HG03558 (cell line): ENCODE measurements around the gene BTBD18.
A peak's percentile ranks its signal among the peaks of the same experiment; 100 is the strongest.

Experiments
- ATAC-seq: cut with Tn5 transposase; IDR thresholded peaks from one replicate; pipeline ENCODE4 v1.9.1; 2021; ENCODE audit warnings: moderate number of reproducible peaks; ENCODE audit not compliant: unreplicated experiment; ENCODE audit errors: extremely low read depth

The BTBD18 gene, protein sequence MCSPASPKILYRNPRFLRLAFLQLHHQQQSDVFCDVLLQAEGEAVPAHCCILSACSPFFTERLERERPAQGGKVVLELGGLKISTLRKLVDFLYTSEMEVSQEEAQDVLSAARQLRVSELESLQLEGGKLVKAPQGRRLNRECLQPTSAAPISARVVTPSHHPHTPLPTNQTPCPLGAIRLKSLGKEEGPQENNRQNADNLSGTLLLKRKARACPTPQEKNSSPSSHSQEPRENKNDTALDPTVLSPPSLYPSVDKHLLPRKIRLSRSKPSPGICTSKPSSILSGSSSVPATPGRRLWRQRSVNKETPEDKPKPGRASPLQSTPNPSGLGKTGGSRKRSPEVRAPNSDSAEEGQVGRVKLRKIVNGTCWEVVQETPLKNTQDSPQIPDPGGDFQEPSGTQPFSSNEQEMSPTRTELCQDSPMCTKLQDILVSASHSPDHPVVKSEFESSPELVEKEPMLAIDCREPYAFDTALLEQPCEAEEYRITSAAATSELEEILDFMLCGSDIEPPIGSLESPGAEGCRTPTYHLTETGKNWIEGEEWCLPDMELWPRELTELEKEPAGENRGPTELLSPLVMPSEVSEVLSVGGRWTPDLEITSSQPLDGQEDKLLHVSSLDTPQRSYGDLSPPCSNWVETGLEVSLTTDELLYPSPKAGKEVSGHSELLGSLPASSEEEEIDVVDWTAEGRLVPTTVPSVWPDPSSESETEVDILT

DNA sequence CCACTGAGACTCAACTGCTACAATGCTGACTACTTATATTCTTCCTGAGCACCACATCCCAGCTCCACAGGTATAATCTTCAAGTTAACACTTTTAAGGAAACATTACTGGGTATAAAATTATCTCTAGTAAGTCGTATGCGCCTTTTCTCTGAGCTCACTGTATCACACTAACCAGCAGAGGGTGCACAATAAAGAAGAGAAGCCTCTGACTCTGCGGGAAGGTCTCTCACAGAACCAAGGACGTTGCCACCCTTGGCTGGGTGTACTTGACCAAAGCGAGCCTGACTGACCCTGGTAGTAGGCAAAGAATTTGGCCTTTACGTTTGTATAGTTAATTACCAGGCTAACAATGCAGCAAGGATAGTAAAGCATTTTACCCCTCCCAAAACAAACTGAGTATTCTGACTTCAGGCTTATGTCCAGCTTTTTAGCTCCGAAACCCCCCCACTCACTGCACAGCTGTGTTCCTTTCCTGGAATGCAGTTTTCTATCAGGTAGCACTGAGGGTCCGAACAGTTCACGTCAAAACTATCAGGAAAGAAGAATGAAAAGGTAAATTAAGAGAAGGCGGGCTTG lies at the start of gene BTBD18:
Gene BTBD18, minus strand, starts transcription at position 144 of the 578 bp plus-strand sequence. CDS start 631 bp downstream, outside the sequence.
- ATAC-seq = no peak

DNA sequence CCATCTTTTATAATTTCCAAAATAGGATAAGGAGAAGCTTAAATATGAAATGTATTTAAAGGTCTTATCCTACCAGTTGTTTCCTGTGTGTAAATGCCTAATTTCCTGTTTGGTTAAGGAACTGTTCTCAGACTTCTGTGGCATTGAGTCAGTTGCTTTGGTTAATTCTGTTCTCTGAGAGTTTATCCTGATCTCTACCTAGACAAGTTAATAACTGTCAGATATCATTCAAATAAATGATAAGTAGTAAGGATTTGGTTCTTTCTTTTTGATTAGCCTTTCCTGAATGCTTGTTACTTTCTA lies 49.5 kb upstream of the BTBD18 start:
- ATAC-seq = no peak

DNA sequence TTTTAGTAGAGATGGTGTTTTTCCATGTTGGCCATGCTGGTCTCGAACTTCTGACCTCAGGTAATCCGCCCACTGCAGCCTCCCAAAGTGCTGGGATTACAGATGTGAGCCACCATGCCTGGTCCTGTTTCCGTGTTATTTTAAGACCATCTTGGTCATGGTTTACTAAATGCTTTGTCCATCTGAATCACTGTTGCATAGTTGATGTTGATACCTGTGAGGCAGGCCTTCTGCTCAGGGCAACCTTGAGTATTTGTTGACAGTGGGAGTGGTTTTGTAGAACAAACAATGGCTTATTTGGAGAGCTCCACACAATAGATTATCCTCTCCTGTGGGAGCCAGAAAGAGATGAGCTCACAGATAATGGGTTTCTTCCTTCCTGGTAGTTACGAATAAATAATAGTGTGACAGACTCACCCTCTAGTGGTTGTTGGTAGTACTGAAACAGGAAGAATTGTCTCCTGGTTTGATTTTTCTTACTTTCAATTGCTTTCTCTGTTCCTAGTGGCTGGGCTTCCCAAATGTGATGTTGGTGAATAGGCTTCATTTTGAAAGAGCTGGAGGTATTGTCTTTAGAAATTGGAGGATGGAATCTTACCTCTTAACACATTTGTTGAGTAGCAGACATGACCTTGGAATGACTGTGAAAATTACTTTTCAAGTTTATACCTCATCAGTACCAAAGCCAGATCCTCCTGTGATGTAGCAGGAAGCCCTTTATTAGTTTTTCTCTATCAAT lies 49.0 kb upstream of the BTBD18 start:
- no peak for ATAC-seq

DNA sequence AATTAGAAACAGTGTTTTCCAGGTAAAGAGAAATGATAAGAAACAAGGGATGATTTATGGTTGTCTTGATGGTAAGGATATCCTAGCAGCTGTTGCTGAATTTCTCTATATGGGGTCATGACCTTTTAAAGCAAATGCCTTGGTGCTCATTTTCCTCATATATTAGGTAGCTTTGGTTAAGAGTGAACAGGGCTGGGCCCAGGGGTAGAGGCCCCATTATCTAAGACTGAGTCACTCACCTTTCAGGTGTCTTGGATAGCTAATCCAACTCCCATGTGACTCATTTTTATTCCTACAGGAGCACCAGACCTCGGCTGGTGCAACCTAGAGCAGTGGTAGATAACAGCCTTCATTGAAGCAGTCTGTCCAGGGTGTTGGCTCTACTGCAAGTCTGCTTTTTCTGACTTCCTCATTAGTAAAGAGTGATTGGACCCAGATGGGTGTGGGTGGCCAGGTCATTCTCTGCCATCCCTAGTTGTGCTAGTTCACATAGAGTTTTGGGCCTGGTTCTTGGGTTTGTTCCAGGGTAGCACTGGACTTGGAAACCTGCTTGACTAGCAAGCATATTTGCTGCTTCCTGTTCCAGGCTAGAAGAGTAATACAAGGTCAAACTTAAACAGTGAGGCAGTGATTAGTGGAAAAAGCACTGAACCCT lies 47.4 kb upstream of the BTBD18 start:
- ATAC-seq = no peak

DNA sequence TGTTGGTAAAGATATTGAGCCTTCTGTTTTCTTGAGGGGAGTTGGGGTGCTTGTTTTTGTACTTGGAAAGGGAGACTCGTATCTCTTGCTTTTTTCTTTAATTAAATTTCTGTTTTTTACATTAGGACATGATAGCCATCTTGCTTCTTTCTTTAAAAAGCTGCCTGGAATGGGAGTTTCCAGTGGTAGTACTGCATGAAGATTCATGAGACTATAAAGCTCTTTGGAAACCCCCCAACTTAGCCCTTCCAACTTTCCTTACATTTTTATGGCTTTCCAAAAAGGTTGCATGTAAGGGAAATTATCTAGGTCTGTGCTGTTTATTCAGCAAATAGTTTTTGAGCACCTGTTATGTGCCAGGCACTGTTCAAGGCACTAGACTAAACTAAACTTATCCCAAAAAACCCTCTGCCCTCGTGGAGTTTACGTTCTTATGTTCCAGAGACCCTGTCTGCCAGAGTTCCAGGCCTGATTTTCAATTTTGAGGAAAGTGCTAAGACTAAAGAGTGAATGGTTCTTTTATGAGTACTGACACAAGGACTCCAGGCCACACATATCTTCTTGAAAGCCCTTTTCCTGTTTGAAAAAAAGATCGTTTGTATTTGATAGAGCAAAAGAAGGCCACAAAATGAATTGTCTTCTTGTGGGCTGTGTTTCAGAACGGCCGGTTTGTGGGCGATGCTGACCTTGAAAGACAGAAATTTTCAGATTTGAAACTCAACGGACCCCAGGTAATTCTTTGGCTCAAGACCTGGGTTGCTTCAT lies 41.9 kb upstream of the BTBD18 start:
- ATAC-seq = no peak

DNA sequence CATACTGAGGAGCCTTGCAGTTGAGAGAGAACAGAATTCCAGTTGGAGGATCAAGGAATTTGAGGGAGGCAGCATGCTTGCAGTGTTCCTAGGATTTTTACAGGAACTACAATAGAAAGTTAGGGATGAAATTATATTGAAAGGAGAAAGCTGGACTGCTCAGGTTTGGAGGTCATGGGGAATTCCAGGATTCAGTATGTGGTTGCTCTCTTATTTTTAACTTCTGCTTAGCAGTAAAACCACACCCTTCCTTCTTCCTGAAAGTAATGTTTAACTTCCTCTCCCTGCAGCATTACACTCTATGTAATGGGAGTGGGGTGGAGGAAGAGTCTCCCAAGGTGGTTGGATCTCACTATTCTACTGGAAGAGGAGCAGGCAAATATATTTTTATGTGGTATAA lies 41.3 kb upstream of the BTBD18 start:
- ATAC-seq = no peak

DNA sequence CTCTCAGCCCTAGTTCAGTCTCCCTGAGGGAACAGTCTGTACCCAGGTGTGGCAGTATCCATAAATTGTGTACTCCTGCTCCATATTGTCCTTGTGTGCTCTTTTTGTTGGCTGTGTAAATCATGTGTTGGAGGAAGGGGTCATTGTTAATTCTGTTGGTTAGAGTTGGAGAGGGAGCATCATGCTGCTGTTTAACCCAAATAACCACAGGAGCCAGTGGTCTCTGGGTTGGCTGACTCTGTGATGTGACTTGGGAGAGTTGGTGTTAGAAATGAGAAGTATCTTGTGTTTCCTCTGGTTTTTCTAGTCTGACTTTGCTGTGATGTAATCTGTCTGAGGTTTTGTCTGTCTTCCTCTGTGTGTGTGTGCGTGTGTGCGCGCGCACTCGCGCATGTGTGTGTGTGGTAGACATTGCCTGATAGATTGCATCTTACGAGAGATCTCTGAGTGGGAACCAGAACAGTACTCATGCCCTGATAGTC lies 40.5 kb upstream of the BTBD18 start:
- ATAC-seq = peak; percentile 55

DNA sequence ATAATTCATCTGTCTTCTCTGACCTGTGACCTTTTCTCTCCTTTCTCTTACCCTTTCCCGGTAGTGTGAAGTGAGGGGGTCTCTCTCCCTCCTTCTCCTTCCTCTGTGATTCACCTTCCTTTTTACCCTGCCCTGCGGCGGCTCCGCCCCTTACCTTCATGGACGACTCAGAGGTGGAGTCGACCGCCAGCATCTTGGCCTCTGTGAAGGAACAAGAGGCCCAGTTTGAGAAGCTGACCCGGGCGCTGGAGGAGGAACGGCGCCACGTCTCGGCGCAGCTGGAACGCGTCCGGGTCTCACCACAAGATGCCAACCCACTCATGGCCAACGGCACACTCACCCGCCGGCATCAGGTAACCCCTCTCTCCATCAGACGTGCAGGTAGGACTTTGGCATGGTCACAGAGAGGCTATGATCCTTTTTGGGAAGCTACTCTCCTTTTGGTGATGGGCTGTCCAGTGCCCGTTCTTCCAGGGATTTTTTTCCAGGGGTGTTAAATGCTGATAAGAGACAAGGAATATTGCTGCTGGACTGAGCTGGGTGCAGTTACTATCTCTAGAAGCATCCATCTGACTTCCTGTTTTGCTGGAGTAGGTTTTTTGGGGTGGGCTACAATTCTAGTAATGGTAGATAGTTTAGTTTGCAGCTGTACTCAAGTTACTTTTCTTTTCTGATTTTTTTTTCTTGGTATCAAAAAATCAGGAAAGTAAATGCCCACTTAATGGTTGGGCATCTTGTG lies 39.9 kb upstream of the BTBD18 start:
- ATAC-seq = no peak

DNA sequence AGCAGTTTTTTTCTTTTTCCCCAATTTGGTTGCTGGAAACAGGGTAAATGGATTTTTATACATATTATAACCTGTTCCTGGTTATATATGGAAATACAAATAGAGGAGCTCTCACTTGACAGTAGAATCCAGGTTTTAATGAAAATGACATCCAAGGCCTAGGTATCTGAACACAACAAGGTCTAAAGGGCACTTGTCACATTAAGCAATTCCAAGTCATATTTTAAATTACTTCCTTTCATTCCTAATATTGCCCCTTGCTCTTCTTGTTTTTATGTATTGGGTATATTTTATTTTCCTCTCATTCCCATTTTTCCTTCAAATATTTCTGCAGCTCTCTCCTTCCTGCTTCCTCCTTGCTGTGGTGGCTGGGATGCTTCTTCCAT lies 37.1 kb upstream of the BTBD18 start:
- ATAC-seq = no peak

DNA sequence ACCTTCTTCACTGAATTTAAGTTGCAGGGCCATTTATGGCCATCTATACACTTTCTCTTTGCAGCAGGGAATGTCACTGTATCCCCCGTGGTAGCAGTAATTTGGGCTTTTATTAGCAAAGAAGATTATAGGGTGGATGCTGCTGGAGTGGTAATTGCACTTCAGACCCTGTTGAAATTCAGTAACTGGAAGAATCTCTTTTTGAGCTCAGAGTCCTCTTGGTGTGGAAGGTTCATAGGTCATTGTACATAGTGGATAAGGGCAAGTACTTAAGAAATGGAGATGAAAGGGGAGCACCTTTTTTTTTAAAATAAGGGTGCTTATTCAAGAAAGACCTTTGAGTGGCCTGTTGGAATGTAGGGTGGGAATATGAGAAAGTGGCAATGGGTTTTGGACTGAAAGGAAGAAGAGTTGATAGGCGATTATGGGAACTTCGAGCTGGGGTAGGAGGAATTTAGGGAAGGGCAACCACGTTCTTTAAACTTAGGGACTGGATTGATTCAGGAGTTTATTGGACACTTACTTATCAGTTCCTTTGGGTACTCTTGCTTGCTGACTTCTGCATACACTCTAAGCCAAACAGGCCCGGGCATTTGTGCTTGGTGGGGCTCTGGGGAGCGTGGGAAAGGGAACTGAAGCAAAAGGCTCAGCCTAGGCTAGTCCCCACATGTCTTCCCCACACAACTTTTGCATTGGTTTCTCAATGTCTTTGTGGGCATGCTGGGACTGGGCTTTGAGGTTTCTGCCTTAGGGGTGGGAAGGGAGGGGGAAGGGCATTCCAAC lies 36.5 kb upstream of the BTBD18 start:
- ATAC-seq = peak; percentile 24

DNA sequence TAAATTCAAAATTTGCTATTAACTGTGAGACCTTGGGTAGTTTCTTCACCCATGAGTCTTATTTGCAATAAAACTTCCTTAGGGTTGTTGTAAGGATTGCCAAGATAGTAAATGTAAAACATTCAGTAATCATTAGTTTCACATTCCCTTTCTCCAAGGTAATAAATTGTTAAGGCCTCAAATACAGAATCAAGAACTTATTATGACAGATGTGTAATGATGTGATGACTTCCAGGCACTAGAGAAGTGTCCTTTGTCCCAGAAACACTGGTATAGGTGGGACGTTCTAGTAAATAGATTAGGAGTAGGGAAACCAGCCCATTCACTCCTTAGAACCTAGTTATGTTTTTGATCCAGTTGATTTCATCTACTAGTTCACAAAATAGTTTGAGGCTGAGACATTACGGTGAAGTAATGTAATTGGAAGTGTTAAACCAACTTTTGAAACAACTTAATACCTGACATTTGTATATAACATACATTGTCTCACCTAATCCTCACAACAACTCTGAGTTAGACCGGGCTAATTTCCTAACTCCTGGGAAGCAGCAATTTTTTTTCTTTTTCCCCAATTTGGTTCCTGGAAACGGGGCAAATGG lies 35.5 kb upstream of the BTBD18 start:
- ATAC-seq = no peak

DNA sequence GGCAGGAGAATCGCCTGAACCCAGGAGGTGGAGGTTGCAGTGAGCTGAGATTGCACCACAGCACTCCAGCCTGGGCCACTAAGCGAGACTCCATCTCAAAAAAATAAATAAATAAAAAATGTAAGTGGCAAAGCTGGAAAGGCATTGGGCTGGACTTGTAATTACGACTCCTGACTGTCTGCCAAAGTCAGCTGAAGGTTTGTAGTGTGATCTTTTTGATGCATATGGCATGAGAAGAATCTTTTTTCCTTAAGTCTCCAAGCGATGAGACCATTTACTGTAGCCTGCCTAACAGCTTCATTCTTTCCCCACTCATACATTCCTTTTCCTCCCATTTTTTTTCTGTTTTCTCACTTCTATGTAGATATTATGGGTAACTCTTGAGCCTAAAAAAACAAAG lies 34.8 kb upstream of the BTBD18 start:
- ATAC-seq = no peak

DNA sequence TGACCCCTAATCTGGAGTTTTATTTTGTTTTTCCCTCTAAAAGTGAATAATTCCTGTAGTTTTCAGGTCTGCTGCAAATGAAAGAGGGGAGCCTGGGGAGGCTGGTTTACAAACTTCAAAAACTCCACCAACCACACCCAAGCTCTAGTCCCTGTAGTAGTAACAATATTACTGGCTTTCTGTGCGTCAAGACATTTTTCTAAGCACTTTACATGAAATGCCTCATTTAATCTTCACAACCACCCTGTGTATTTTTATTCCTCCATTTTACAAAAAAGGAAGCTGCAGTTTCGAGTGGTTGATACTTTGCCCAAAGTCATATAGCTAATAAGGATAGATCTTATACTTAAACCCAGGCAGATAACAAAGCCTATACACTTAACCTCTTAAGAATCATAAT lies 33.5 kb upstream of the BTBD18 start:
- ATAC-seq = no peak

DNA sequence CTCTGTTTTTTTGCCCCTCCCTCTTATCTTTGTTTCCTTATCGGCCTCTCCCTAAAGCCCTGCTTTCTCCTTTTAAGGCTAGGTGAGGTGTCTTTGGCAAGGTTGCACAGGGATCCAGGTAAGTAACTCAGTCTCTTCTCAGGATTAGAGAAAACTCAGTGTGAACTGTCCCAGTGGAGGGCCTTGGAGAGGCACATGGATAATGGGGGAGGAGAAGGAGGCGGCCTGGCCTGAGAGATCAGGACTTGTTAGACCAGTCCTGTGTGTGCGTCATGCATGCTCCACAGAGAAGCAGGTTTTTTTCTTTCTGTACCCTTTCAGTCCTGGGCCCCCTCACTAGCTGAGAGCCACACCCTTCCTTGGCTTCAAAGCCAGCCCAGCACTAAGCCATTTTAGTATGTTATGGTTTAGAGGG lies 29.9 kb upstream of the BTBD18 start:
- ATAC-seq = no peak

DNA sequence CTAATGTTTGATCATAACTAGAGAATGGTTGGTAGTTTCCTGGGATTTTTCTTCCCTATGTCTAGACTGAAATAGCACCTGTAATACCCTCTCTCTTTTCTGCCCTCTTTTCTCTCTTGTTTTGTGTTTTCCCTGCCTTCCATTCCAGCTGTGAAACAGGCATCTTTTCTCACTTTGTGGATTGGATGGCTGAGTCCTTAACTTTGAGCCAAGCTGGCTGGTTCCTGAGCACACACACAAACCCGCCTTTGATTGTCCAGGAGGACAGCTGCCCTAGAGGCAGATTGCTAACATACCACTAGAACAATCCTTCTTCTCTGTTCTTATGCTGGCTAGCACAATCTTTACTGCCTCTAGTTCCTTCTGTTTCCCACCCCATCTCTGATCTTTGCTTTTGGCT lies 27.7 kb upstream of the BTBD18 start:
- ATAC-seq = no peak

DNA sequence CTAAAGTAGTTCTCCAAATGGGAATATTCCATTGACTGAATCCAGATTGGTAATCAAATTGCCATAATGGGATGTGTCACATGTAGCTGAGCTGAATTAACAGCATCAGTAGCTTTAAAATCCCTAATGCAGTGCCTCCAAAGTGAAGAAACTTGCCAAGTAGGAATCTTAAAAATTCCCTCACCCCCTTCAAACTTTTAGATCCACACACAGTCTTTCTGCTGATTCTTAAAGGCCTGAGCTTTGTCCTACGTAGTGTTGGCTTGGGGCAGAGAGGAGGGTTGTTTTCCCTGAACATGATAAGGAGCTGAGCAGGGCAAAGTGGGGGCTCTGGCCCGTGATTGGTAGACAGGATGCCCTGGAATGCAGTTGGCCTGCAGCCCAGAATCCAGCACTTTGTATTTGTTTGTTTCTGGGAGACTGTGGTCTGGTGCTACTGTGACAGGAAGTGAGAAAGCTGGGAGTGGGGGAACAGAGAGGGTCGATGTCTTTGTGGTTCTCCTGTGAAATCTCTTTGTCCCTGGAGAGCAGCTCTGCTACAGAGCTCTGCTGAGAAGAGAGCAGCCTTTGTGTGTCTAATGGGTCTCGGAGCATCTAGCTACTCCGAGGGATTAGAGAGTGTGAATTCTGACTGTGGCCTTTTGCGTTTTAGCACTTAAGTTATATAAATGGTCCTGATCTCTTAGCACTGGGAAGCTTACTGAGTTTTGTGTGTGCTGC lies 26.9 kb upstream of the BTBD18 start:
- ATAC-seq = no peak

DNA sequence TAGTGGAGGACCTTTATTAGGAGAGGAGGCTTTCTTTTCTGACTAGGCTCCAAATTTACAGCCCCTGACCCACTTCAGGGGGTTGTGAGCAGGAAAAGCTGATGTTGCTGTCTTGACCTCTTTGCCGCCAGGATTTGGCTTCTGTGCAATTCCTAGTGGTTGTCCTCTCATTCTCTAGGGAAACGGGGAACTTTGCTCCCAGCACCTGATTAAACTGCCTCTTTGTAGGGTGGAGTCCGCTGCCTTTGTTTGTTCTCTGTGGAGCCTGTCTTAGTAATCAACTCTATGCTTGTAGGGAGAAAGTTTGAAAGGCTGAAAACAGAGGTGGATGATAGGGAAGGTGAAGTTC lies 26.3 kb upstream of the BTBD18 start:
- no peak for ATAC-seq
